ENCODE results near the gene SORCS2. TPM values are rescaled to one million over a fixed set of nuclear protein-coding genes. Genes with fewer than 3 reads are reported as not detected.
A peak's percentile ranks its signal among the peaks of the same experiment; 100 is the strongest.

Gene SORCS2
- polyA plus RNA-seq, 1 donor (not counting 4 experiments of a cell fraction or from before 2014, with no cell fraction given) = 0.09 TPM

DNA sequence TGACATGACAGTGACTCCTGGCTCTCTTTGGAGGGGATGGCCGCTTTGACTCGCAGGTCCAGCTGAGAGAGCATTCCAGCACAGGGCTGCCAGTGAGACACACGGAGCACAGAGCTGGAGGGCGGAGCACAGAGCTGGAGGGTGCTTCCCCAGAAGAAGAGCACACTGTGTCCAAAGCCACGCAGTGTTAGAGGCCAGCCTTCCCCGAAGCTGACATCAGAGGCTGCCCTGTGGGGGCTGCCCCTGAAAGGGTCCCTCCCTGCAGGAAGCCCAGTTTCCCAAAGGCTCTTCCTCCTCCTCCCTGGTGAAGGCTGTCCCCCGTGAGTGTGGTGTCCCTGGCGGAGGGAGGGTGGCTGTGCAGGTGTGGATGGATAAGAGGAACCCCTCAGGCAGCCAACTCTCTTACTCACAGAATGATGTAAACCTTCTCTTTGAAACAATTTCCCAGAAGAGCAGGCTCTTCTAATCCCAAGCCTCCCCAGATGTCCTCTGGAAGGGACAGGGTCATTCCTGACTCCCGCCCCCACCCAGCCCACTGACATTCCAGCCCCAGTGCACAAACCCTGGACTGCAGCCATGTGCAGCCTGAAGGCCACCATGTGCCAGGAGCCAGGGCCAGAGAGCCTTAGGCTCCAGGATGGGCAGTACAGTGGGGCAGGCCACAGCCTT, 189.0 kb downstream of the SORCS2 start:
- no peak for FAIRE-seq
- Histone ChIP-seq H3K4me3 (ENCODE audit: control insufficient read depth in 2 of 3, extremely low read depth in 1 of 3, insufficient read depth in 2 of 3, low read depth in 1 of 3, low read length in 3 of 3) (no peak overlapping the region), H3K9me3 (ENCODE audit: control insufficient read depth, low read depth, low read length) (peaks cover 2% of the 10 kb centered on the region), H3K9me1 (ENCODE audit: control insufficient read depth, extremely low read depth, insufficient read depth, low read length) (no peaks in the 10 kb centered on the region), H3K9ac (ENCODE audit: control insufficient read depth, extremely low read depth, insufficient read depth, low read length) (no peak overlapping the region), H3K79me2 (ENCODE audit: control insufficient read depth, insufficient read depth, low read length) (no peaks in the 10 kb centered on the region), H4K20me1 (ENCODE audit: control insufficient read depth, extremely low read depth, insufficient read depth, low read length) (no peaks in the 10 kb centered on the region), H3K4me2 (ENCODE audit: control insufficient read depth, extremely low read depth, insufficient read depth, low read depth, low read length) (no peak overlapping the region), H3K4me1 (ENCODE audit: control insufficient read depth, extremely low read depth, insufficient read depth, low read length) (no peaks in the 10 kb centered on the region), H3K36me3 (ENCODE audit: control insufficient read depth in 2 of 2, extremely low read depth in 1 of 2, insufficient read depth in 2 of 2, low read length in 2 of 2) (no peaks in the 10 kb centered on the region), H2AFZ (ENCODE audit: control insufficient read depth, low read length) (no peak overlapping the region), H3K27me3 (ENCODE audit: control insufficient read depth, extremely low read depth, insufficient read depth, low read length) (peaks cover 8% of the 10 kb centered on the region), H3K27ac (ENCODE audit: control insufficient read depth, insufficient read depth, low read length) (no peak overlapping the region)
- TF ChIP-seq EZH2 (IDR thresholded peaks at IDR 0.05; ENCODE audit: low read length) = no peak
- TF ChIP-seq, protein P1, sequence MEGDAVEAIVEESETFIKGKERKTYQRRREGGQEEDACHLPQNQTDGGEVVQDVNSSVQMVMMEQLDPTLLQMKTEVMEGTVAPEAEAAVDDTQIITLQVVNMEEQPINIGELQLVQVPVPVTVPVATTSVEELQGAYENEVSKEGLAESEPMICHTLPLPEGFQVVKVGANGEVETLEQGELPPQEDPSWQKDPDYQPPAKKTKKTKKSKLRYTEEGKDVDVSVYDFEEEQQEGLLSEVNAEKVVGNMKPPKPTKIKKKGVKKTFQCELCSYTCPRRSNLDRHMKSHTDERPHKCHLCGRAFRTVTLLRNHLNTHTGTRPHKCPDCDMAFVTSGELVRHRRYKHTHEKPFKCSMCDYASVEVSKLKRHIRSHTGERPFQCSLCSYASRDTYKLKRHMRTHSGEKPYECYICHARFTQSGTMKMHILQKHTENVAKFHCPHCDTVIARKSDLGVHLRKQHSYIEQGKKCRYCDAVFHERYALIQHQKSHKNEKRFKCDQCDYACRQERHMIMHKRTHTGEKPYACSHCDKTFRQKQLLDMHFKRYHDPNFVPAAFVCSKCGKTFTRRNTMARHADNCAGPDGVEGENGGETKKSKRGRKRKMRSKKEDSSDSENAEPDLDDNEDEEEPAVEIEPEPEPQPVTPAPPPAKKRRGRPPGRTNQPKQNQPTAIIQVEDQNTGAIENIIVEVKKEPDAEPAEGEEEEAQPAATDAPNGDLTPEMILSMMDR (optimal IDR thresholded peaks at IDR 0.05 in 1 of 3, IDR thresholded peaks at IDR 0.05 in 1 of 3, conservative IDR thresholded peaks at IDR 0.05 in 1 of 3; ENCODE audit: extremely low read depth in 1 of 3, insufficient read depth in 2 of 3, low read length in 3 of 3) = peak in 1 of 3 experiments; percentile 26
- dilution Hi-C loops (cut with MboI; ENCODE audit: extremely low pct_ligation_motif_present, low sequenced_read_pairs) = no loop called here
- no peak for DNase-seq (ENCODE audit: low read depth, low spot score)

- DNase-seq (ENCODE audit: low read depth, low spot score) = no peak
- TF ChIP-seq, protein P1 (optimal IDR thresholded peaks at IDR 0.05 in 1 of 3, IDR thresholded peaks at IDR 0.05 in 1 of 3, conservative IDR thresholded peaks at IDR 0.05 in 1 of 3; ENCODE audit: extremely low read depth in 1 of 3, insufficient read depth in 2 of 3, low read length in 3 of 3) = no peak
- no peak for TF ChIP-seq EZH2 (IDR thresholded peaks at IDR 0.05; ENCODE audit: low read length)
Measured at GRCh38 chr4:7381890-7382633, 189.7 kb downstream of the SORCS2 start.

More at GRCh38 chr4:7381890-7382633, 189.7 kb downstream of the SORCS2 start:
- no peak overlapping the region for H3K4me2 ChIP-seq (ENCODE audit: control insufficient read depth, extremely low read depth, insufficient read depth, low read depth, low read length)
- H2AFZ ChIP-seq (ENCODE audit: control insufficient read depth, low read length) = no peak overlapping the region
- no peaks in the 10 kb centered on the region for H4K20me1 ChIP-seq (ENCODE audit: control insufficient read depth, extremely low read depth, insufficient read depth, low read length)
- H3K4me3 ChIP-seq (ENCODE audit: control insufficient read depth in 2 of 3, extremely low read depth in 1 of 3, insufficient read depth in 2 of 3, low read depth in 1 of 3, low read length in 3 of 3) = no peak overlapping the region
- H3K27ac ChIP-seq (ENCODE audit: control insufficient read depth, insufficient read depth, low read length) = no peak overlapping the region
- no peak for FAIRE-seq
- H3K9me1 ChIP-seq (ENCODE audit: control insufficient read depth, extremely low read depth, insufficient read depth, low read length) = no peaks in the 10 kb centered on the region
- peaks cover 8% of the 10 kb centered on the region for H3K27me3 ChIP-seq (ENCODE audit: control insufficient read depth, extremely low read depth, insufficient read depth, low read length)
- no peaks in the 10 kb centered on the region for H3K4me1 ChIP-seq (ENCODE audit: control insufficient read depth, extremely low read depth, insufficient read depth, low read length)
- H3K36me3 ChIP-seq (ENCODE audit: control insufficient read depth in 2 of 2, extremely low read depth in 1 of 2, insufficient read depth in 2 of 2, low read length in 2 of 2) = no peaks in the 10 kb centered on the region
- dilution Hi-C loops (cut with MboI; ENCODE audit: extremely low pct_ligation_motif_present, low sequenced_read_pairs) = no loop called here
- no peaks in the 10 kb centered on the region for H3K79me2 ChIP-seq (ENCODE audit: control insufficient read depth, insufficient read depth, low read length)
- no peak overlapping the region for H3K9ac ChIP-seq (ENCODE audit: control insufficient read depth, extremely low read depth, insufficient read depth, low read length)
- peaks cover 2% of the 10 kb centered on the region for H3K9me3 ChIP-seq (ENCODE audit: control insufficient read depth, low read depth, low read length)

Data from keratinocyte (primary cell).